Fibroblast of upper back skin (primary cell): ENCODE results near the gene MRPL50.
A peak's percentile ranks its signal among the peaks of the same experiment; 100 is the strongest.

Experiments used
- DNase-seq: peaks from one replicate; pipeline ENCODE4 v3.0.0-alpha.2; 2013

MRPL50 gene

GRCh38 chr9:101372327-101373118 lies 25.9 kb downstream of the MRPL50 start:
- DNase-seq = no peak

- no peak for DNase-seq
These were observed 26.6 kb downstream of the MRPL50 start for GRCh38 chr9:101371813-101372212.

- DNase-seq = no peak
These were observed 28.4 kb downstream of the MRPL50 start for GRCh38 chr9:101369884-101370531.

- peak; percentile 79 for DNase-seq
These were observed 29.1 kb downstream of the MRPL50 start for GRCh38 chr9:101369286-101369685.

- no peak for DNase-seq
These were observed 31.1 kb downstream of the MRPL50 start for GRCh38 chr9:101367323-101367722.

- peak; percentile 70 for DNase-seq
These were observed 32.2 kb downstream of the MRPL50 start for GRCh38 chr9:101366038-101366756.

- peak; percentile 87 for DNase-seq
These were observed 33.2 kb downstream of the MRPL50 start for GRCh38 chr9:101365181-101365580.

GRCh38 chr9:101362450-101362849 lies 36.0 kb downstream of the MRPL50 start:
- DNase-seq = no peak

- DNase-seq = no peak
These were observed 37.8 kb downstream of the MRPL50 start for GRCh38 chr9:101360647-101361046.

- DNase-seq = no peak
These were observed 38.7 kb downstream of the MRPL50 start for GRCh38 chr9:101359679-101360078.

- DNase-seq = no peak
These were observed 41.8 kb downstream of the MRPL50 start for GRCh38 chr9:101356619-101357018.

GRCh38 chr9:101354765-101355708 lies 43.4 kb downstream of the MRPL50 start:
- no peak for DNase-seq

GRCh38 chr9:101354143-101354764 lies 44.2 kb downstream of the MRPL50 start:
- DNase-seq = peak; percentile 19

GRCh38 chr9:101353683-101354082 lies 44.7 kb downstream of the MRPL50 start:
- DNase-seq = no peak

- no peak for DNase-seq
These were observed 45.4 kb downstream of the MRPL50 start for GRCh38 chr9:101352892-101353463.

GRCh38 chr9:101350285-101350684 lies 48.1 kb downstream of the MRPL50 start:
- DNase-seq = no peak

GRCh38 chr9:101342595-101342994 lies 55.8 kb downstream of the MRPL50 start:
- DNase-seq = no peak

GRCh38 chr9:101341958-101342357 lies 56.5 kb downstream of the MRPL50 start:
- DNase-seq = no peak
